ENCODE data around the gene SH3GLB1. TPM values are rescaled to one million over a fixed set of nuclear protein-coding genes. Genes with fewer than 3 reads are reported as not detected.

SH3GLB1 gene
- total RNA-seq, 4 donors from 2014 or later = 52.5 to 75.1 (median 63.4) TPM

- no peak for DNase-seq
- in situ Hi-C loops (cut with MboI; ENCODE audit: low pct_ligation_motif_present in 1 of 4, low pct_unique_long_range_greater_than_20kb in 1 of 4, low sequenced_read_pairs in 3 of 4) = no loop called here
- 56 to 78% methylated on average over 4 to 7 of the region's 7 CpGs for WGBS, 2 donors (ENCODE audit: low coverage in 1 of 2)
Measured at GRCh38 chr1:86762336-86762735, 58.0 kb downstream of the SH3GLB1 start.

DNA sequence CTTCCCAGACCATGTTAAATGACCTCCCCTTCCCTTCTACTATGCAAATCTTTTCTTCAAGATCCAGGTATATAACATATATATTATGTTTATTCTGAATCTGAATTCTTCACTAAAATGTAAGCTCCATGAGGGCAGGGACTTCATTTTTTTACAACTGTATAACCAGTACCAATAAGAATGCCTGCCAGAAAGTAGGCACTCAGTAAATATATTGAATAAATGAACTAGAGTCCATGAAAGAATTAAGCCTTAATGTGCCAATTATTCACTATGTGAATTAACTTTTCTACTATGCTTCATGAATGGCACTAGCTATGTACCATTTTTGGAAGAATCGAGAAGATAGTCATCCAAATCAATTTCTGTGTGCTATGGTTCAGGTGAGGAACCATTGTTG is 60.1 kb downstream of the SH3GLB1 start:
- Histone ChIP-seq H3K9me3 (no peaks in the 10 kb centered on the region), H3K4me3 (no peak overlapping the region), H3K27ac (no peak overlapping the region), H3K27me3 (no peaks in the 10 kb centered on the region), H3K4me1 (no peaks in the 10 kb centered on the region), H3K36me3 (no peaks in the 10 kb centered on the region)
- in situ Hi-C loops (cut with MboI; ENCODE audit: low pct_ligation_motif_present in 1 of 4, low pct_unique_long_range_greater_than_20kb in 1 of 4, low sequenced_read_pairs in 3 of 4) = no loop called here
- 82 to 92% methylated on average over 1 of the region's 1 CpG for WGBS, 2 donors (ENCODE audit: low coverage in 1 of 2)
- TF ChIP-seq POLR2AphosphoS5 (IDR thresholded peaks at IDR 0.05) (no peak), POLR2A (IDR thresholded peaks at IDR 0.05) (no peak), EP300 (IDR thresholded peaks at IDR 0.05; ENCODE audit: low read depth) (no peak)
- TF ChIP-seq, protein P1, sequence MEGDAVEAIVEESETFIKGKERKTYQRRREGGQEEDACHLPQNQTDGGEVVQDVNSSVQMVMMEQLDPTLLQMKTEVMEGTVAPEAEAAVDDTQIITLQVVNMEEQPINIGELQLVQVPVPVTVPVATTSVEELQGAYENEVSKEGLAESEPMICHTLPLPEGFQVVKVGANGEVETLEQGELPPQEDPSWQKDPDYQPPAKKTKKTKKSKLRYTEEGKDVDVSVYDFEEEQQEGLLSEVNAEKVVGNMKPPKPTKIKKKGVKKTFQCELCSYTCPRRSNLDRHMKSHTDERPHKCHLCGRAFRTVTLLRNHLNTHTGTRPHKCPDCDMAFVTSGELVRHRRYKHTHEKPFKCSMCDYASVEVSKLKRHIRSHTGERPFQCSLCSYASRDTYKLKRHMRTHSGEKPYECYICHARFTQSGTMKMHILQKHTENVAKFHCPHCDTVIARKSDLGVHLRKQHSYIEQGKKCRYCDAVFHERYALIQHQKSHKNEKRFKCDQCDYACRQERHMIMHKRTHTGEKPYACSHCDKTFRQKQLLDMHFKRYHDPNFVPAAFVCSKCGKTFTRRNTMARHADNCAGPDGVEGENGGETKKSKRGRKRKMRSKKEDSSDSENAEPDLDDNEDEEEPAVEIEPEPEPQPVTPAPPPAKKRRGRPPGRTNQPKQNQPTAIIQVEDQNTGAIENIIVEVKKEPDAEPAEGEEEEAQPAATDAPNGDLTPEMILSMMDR (IDR thresholded peaks at IDR 0.05) = no peak
- intact Hi-C loops (cut with DNase I; ENCODE audit: low total_unique reads) = no loop called here
- no peak for DNase-seq

More at GRCh38 chr1:86762336-86762735, 58.0 kb downstream of the SH3GLB1 start:
- peaks cover 0 to 12% (median 0%) of the 10 kb centered on the region in 4 donors for H3K4me1 ChIP-seq
- intact Hi-C loops (cut with DNase I; ENCODE audit: low total_unique reads) = no loop called here
- H3K36me3 ChIP-seq = no peaks in the 10 kb centered on the region
- H3K27me3 ChIP-seq = no peaks in the 10 kb centered on the region
- no peak for TF ChIP-seq EP300 (IDR thresholded peaks at IDR 0.05; ENCODE audit: low read depth)
- no peak for TF ChIP-seq POLR2A (IDR thresholded peaks at IDR 0.05)
- TF ChIP-seq POLR2AphosphoS5 (IDR thresholded peaks at IDR 0.05) = no peak
- TF ChIP-seq, protein P1 (IDR thresholded peaks at IDR 0.05) = no peak
- no peak overlapping the region for H3K27ac ChIP-seq
- no peaks in the 10 kb centered on the region for H3K9me3 ChIP-seq
- H3K4me3 ChIP-seq = no peak overlapping the region

- H3K4me3 ChIP-seq = no peak overlapping the region
- intact Hi-C loops (cut with DNase I; ENCODE audit: low total_unique reads) = no loop called here
- no peaks in the 10 kb centered on the region for H3K4me1 ChIP-seq
- H3K9me3 ChIP-seq = no peaks in the 10 kb centered on the region
- in situ Hi-C loops (cut with MboI; ENCODE audit: low pct_ligation_motif_present in 1 of 4, low pct_unique_long_range_greater_than_20kb in 1 of 4, low sequenced_read_pairs in 3 of 4) = no loop called here
- H3K36me3 ChIP-seq = no peaks in the 10 kb centered on the region
- H3K27ac ChIP-seq = no peak overlapping the region
- TF ChIP-seq POLR2AphosphoS5 (IDR thresholded peaks at IDR 0.05) (no peak), POLR2A (IDR thresholded peaks at IDR 0.05) (no peak), EP300 (IDR thresholded peaks at IDR 0.05; ENCODE audit: low read depth) (no peak)
- TF ChIP-seq, protein P1 (IDR thresholded peaks at IDR 0.05) = no peak
- WGBS, 2 donors (ENCODE audit: low coverage in 1 of 2) = 27% methylated on average over 2 of the region's 2 CpGs; no CpG with 5 or more reads in 1 of the 2 donors
- DNase-seq = no peak
- no peaks in the 10 kb centered on the region for H3K27me3 ChIP-seq
Measured at GRCh38 chr1:86765073-86765472, 60.7 kb downstream of the SH3GLB1 start.

DNA sequence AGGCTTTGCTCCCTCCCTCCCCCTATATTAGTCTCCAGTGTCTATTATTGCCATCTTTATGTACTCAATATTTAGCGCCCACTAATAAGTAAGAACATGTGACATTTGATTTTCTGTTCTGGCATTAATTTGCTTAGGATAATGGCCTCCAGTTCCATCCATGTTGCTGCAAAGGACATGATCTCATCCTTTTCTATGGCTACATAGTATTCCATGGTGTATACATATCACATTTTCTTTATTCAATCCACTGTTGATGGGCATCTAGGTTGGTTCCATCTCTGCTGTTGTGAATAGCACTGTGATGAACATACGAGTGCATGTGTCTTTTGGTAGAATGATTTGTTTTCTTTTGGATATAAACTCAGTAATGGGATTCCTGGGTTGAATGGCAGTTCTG is 61.3 kb downstream of the SH3GLB1 start:
- no peaks in the 10 kb centered on the region for H3K27me3 ChIP-seq
- TF ChIP-seq EP300 (IDR thresholded peaks at IDR 0.05; ENCODE audit: low read depth) (no peak), POLR2AphosphoS5 (IDR thresholded peaks at IDR 0.05) (no peak), POLR2A (IDR thresholded peaks at IDR 0.05) (no peak)
- TF ChIP-seq, protein P1 (IDR thresholded peaks at IDR 0.05) = no peak
- H3K4me1 ChIP-seq = no peaks in the 10 kb centered on the region
- no peak for DNase-seq
- no peaks in the 10 kb centered on the region for H3K9me3 ChIP-seq
- in situ Hi-C loops (cut with MboI; ENCODE audit: low pct_ligation_motif_present in 1 of 4, low pct_unique_long_range_greater_than_20kb in 1 of 4, low sequenced_read_pairs in 3 of 4) (no loop called here), intact Hi-C loops (cut with DNase I; ENCODE audit: low total_unique reads) (no loop called here)
- H3K36me3 ChIP-seq = no peaks in the 10 kb centered on the region
- H3K27ac ChIP-seq = no peak overlapping the region
- WGBS, 2 donors (ENCODE audit: low coverage in 1 of 2) = 76 to 95% methylated on average over 2 of the region's 2 CpGs
- H3K4me3 ChIP-seq = no peak overlapping the region
